GM12878 (cell line): Measurements from ENCODE around the gene DHRS1. TPM values are rescaled to one million over a fixed set of nuclear protein-coding genes. Genes with fewer than 3 reads are reported as not detected.

Experiments
- ATAC-seq: fragments of 200-7000 bp; cut with Tn5 transposase; 3 replicates; pipeline ENCODE4 v1.9.1; 2020; ENCODE audit warnings: mild to moderate bottlenecking, moderate library complexity
- BruUV-seq: library from RNA; stranded (reverse); fragments of 400-500 nt; replicated peaks from 2 replicates; lab custom pipeline; 2021; lab: Mats Ljungman, UMichigan
- CTCF ChIA-PET: fragments of 300-600 bp; sonication (Branson Sonifier 250); formaldehyde crosslinking; extraction: SDS; loops from one replicate; lab custom pipeline; 2021; ENCODE audit warnings: inconsistent platforms; lab: Yijun Ruan, JAX
- POLR2A ChIA-PET: fragments of 350-600 bp; formaldehyde crosslinking; extraction: SDS; loops from one replicate; lab custom pipeline; 2021; ENCODE audit warnings: inconsistent platforms; lab: Charles Lee
- RAD21 ChIA-PET: fragments of 300-600 bp; sonication (Branson Sonifier 250); formaldehyde crosslinking; loops from one replicate; lab custom pipeline; 2023; ENCODE audit warnings: antibody characterized with exemption; ENCODE audit not compliant: unreplicated experiment; lab: Charles Lee
- SMC1A ChIA-PET: fragments of 300-600 bp; sonication (Branson Sonifier 250); formaldehyde crosslinking; loops from one replicate; lab custom pipeline; 2023; ENCODE audit not compliant: unreplicated experiment, uncharacterized antibody; lab: Charles Lee
- DNase-seq: peaks from one replicate; pipeline ENCODE4 v3.0.0-alpha.2; 2011; ENCODE audit warnings: low read depth, low spot score
- FAIRE-seq: peaks from 3 replicates; lab custom pipeline; 2011; peaks lifted over from hg19 to GRCh38; lab: Jason Lieb, UNC
- H2AFZ ChIP-seq: 2 replicates; pipeline ENCODE4 v1.6.0; 2011; ENCODE audit warnings: low read depth, low read length, control low read depth; ENCODE audit not compliant: control insufficient read depth
- H3K27ac ChIP-seq: 2 replicates; pipeline ENCODE4 v1.5.1; 2011; ENCODE audit warnings: control low read depth; ENCODE audit not compliant: control insufficient read depth, insufficient read depth
- H3K27me3 ChIP-seq, 2 experiments: replicated peaks in 1 of 2; 2 replicates each; pipeline versions ENCODE4 v1.6.0 to v1.6.1; 2011; ENCODE audit warnings: low read length in 1 of 2; ENCODE audit not compliant: control insufficient read depth in 2 of 2, insufficient read depth in 2 of 2
- H3K36me3 ChIP-seq, 2 experiments: 2 replicates each; pipeline ENCODE4 v1.5.1; 2011; ENCODE audit warnings: low read length in 1 of 2; ENCODE audit not compliant: control insufficient read depth in 2 of 2, insufficient read depth in 2 of 2
- H3K4me1 ChIP-seq: 2 replicates; pipeline ENCODE4 v1.6.1; 2011; ENCODE audit warnings: mild to moderate bottlenecking, low read length, moderate library complexity, mixed read lengths; ENCODE audit not compliant: control insufficient read depth, insufficient read depth
- H3K4me2 ChIP-seq: 2 replicates; pipeline ENCODE4 v1.6.0; 2011; ENCODE audit warnings: control low read depth; ENCODE audit not compliant: control insufficient read depth, insufficient read depth
- H3K4me3 ChIP-seq: fragments of 200-600 bp; sonication (generic); 2 replicates; pipeline ENCODE4 v1.5.1; 2016
- H3K79me2 ChIP-seq: 2 replicates; pipeline ENCODE4 v1.6.0; 2011; ENCODE audit warnings: low read length; ENCODE audit not compliant: control insufficient read depth, insufficient read depth
- H3K9ac ChIP-seq: 2 replicates; pipeline ENCODE4 v1.8.0; 2011; ENCODE audit warnings: low read length, control low read depth, mixed read lengths; ENCODE audit not compliant: control insufficient read depth, insufficient read depth
- H3K9me3 ChIP-seq: replicated peaks from 3 replicates; pipeline ENCODE4 v1.5.1; 2011; ENCODE audit warnings: mild to moderate bottlenecking, low read length; ENCODE audit not compliant: control insufficient read depth, insufficient read depth
- H4K20me1 ChIP-seq: 2 replicates; pipeline ENCODE4 v1.6.0; 2011; ENCODE audit not compliant: control insufficient read depth, insufficient read depth
- BCL11A ChIP-seq: IDR thresholded peaks from 2 replicates; pipeline ENCODE4 v1.6.1; 2011; ENCODE audit warnings: low read depth, low read length
- CEBPB ChIP-seq, 2 experiments: fragments of 150-350 bp in 1 of 2; IDR thresholded peaks; 2 replicates each; pipeline ENCODE4 v1.6.1; 2012 to 2014; ENCODE audit warnings: low read depth in 2 of 2, low read length in 2 of 2, borderline replicate concordance in 1 of 2, inconsistent platforms in 1 of 2
- EGR1 ChIP-seq, 2 experiments: IDR thresholded peaks; 1 replicate in 1 of 2; 2 replicates in 1 of 2; pipeline ENCODE4 v1.6.1; 2011 to 2012; ENCODE audit warnings: low read depth in 2 of 2, low read length in 2 of 2, borderline replicate concordance in 1 of 2, mild to moderate bottlenecking in 1 of 2, moderate library complexity in 1 of 2
- IRF3 ChIP-seq: fragments of 450-650 bp; IDR thresholded peaks from 2 replicates; pipeline ENCODE4 v1.6.1; 2014; ENCODE audit warnings: mild to moderate bottlenecking
- KLF5 ChIP-seq: fragments of 450-650 bp; IDR thresholded peaks from 2 replicates; pipeline ENCODE4 v1.6.1; 2014; ENCODE audit warnings: mild to moderate bottlenecking; ENCODE audit not compliant: partially characterized antibody
- RBBP5 ChIP-seq: fragments of 200-600 bp; sonication (generic); conservative IDR thresholded peaks from 2 replicates; pipeline ENCODE4 v1.6.1; 2016
- WGBS: methylation state at CpG from one replicate; pipeline ENCODE4 v1.1.6; 2016; ENCODE audit warnings: low lambda C conversion rate; ENCODE audit not compliant: insufficient replicate concordance, insufficient coverage; ENCODE audit errors: missing lambda C conversion rate; 5-methylcytosine and 5-hydroxymethylcytosine counted together
- in situ Hi-C: fragments of 300-500 bp; cut with MboI; formaldehyde crosslinking; loops from 9 replicates; pipeline ENCODE4 v1.14.3; 2018; ENCODE audit warnings: mixed read lengths
- intact Hi-C: fragments of 100-400 bp; cut with micrococcal nuclease; formaldehyde crosslinking; loops from one replicate; pipeline ENCODE4 v1.14.2; 2022; ENCODE audit not compliant: unreplicated experiment
- polyA plus RNA-seq, 11 experiments: library from polyadenylated mRNA; depleted of rRNA in 4 of 11; unstranded in 6 of 11; stranded (reverse) in 5 of 11; fragments of >200 nt; fragmentation: Nextera tagmentation in 4 of 11; fragmentation: Illumina TruSeq in 1 of 11; extraction: Ambion mirVana in 4 of 11; extraction: Trizol in 1 of 11; gene quantifications; 1 replicate in 1 of 11; 2 replicates in 10 of 11; pipeline versions ENCODE4 v1.2.1 to v1.2.3, GENCODE V29; 2011 to 2016; ENCODE audit warnings: inconsistent platforms in 2 of 11, missing spikeins in 2 of 11, low read depth in 1 of 11
- total RNA-seq, 4 experiments: library from RNA; depleted of rRNA in 3 of 4; stranded (reverse); fragments of >200 nt in 3 of 4; fragmentation: Illumina TruSeq in 1 of 4; extraction: Trizol in 1 of 4; gene quantifications; 2 replicates each; pipeline versions ENCODE4 v1.2.1 to v1.2.3, GENCODE V29; 2013 to 2021

Gene DHRS1
- total and polyA plus RNA-seq, 10 of the 15 experiments (the other 5 are each of a cell fraction or from before 2014, with no cell fraction given), result 12.1 to 45.0 (median 25.7) TPM

DNA sequence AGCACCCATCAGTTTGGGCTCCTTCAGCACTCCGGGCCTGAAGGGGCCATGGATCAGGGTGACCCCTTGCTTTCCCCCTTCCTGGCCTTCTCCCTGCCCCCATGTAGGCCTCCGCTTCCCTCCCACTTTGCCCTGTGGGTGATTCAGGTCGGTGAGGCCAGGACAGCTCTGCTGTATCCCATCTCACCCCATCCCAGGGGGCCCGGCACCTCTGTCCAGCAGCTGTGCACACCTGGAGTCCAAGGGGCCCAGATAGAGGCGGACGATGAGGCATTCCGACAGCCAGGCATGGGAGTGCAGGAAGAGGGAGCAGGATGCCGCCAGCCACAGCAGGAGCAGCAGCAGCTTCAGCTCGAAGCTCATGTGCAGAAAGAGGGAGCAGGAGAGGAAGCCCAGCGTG lies 23.1 kb upstream of the DHRS1 start:
- no peaks in the 10 kb centered on the region; the same call in 1 of the 2 replicates for H4K20me1 ChIP-seq
- ChIA-PET POLR2A (interaction anchor here (0.6 to 1.5 kb wide), 2 partner anchors 9 to 66 kb away, joined by 3 to 4 read pairs; no protein-coding TSS in a partner anchor), CTCF (interaction anchor here (1.7 to 3.3 kb wide), 3 partner anchors 10 to 109 kb away, joined by 7 to 19 read pairs (median 8); partner anchors contain the start of gene CIDEB), RAD21 (no interaction called here), SMC1A (interaction anchor here (1.0 kb wide), 1 partner anchor 17 kb away, joined by 3 read pairs; the partner anchor contains the start of gene RIPK3)
- 46% methylated on average over 9 of the region's 10 CpGs for WGBS
- FAIRE-seq (no peak), DNase-seq (no peak), ATAC-seq (no peak)
- H3K9ac ChIP-seq, result no peak overlapping the region
- H3K36me3 ChIP-seq, result no peaks in the 10 kb centered on the region
- in situ Hi-C loops, result no loop called here
- H3K27ac ChIP-seq, result no peak overlapping the region
- no peaks in the 10 kb centered on the region for H3K9me3 ChIP-seq
- H3K4me2 ChIP-seq, result no peak overlapping the region
- no peak for TF ChIP-seq BCL11A
- no peak for TF ChIP-seq IRF3
- no peak for TF ChIP-seq EGR1 (IDR thresholded peaks at IDR 0.05; ENCODE audit: borderline replicate concordance in 1 of 2, low read depth in 2 of 2, low read length in 2 of 2)
- TF ChIP-seq CEBPB (IDR thresholded peaks at IDR 0.05; ENCODE audit: borderline replicate concordance in 1 of 2, low read depth in 2 of 2, low read length in 2 of 2), result no peak
- no peak for TF ChIP-seq KLF5
- no peak for TF ChIP-seq RBBP5
- no peak overlapping the region for H2AFZ ChIP-seq
- no peaks in the 10 kb centered on the region for H3K4me1 ChIP-seq
- no peaks in the 10 kb centered on the region for H3K27me3 ChIP-seq
- H3K79me2 ChIP-seq, result no peaks in the 10 kb centered on the region
- H3K4me3 ChIP-seq, result no peak overlapping the region
- intact Hi-C loops, result no loop called here
- BruUV-seq, result no TSS peak
